GM18907 (cell line): ENCODE data around the gene FMR1NB.
A peak's percentile ranks its signal among the peaks of the same experiment; 100 is the strongest.

Experiments
- ATAC-seq: cut with Tn5 transposase; IDR thresholded peaks from one replicate; pipeline ENCODE4 v1.9.1; 2021; ENCODE audit warnings: mild to moderate bottlenecking, moderate library complexity; ENCODE audit not compliant: unreplicated experiment

Gene FMR1NB, protein sequence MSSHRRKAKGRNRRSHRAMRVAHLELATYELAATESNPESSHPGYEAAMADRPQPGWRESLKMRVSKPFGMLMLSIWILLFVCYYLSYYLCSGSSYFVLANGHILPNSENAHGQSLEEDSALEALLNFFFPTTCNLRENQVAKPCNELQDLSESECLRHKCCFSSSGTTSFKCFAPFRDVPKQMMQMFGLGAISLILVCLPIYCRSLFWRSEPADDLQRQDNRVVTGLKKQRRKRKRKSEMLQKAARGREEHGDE

DNA sequence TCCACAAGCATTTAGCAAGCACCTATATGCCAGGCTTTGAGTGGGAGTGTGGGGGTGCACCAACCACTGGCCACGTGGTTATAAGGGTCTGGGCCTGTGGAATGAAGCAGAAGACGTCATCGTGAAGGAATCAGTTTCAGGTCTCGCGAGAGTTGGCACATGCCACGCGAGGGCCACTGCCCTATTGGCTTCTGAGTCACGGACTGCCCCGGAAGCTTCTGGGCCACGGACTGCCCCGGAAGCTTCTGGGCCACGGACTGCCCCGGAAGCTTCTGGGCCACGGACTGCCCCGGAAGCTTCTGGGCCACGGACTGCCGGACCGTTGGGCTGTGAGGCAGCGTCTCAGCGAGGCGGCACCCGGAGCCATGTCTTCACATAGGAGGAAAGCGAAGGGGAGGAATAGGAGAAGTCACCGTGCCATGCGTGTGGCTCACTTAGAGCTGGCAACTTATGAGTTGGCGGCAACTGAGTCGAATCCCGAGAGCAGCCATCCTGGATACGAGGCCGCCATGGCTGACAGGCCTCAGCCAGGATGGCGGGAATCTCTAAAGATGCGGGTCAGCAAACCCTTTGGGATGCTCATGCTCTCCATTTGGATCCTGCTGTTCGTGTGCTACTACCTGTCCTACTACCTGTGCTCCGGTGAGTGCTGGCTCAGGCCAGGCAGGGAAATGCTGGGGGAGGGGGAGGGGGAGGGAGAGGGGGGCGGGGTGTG, at the start of gene FMR1NB:
FMR1NB (plus strand) TSS at position 300 of the 715 bp plus-strand sequence; CDS start at position 366, 66 bp downstream.
- ATAC-seq: no peak

DNA sequence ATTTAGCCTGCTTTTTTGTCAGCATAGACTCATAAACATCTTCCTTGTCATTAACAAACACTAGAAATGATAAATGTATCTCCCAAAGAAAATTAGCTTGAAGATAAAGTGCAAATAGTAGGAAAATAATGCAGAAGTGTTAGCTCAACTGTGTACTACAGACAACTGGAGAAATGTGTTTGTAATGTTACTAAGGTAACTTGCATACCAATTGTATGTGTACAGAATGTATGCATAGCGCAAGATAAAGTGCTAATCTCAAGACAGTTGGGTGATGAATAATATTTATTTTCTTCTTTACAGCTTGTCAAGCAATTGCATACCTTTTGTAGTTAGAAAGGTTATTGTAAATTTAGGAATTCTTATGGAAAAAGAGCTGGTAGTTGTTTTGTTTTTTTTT, 47.3 kb upstream of the FMR1NB start:
- ATAC-seq: no peak

DNA sequence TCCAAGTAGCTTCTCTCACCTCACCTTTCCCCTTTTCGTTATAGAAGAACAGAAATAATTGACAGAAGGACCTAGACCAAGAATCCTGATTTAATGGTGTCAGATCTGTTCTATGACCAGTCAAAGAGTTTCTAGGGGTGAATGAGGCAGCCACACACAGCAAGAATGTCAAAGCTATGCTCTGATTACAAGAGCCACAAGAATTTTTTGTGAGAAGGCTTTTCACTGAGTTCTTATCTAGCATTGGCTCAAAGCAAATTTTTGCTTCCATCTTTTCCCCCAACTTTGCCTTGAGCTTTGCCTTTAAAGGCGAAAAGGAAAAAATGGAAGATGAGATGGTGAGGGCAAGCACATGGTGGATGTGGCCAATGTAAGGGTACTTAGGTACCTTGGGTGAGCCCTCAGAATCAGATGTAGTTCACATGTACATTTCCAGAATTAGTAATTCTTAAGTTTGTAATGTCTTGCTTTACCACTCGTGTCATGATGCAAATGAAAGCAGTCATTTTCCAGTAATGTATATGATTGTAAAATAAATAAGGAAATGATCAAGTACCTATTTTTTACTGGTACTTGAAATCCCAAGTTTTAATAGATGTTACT, 45.9 kb upstream of the FMR1NB start:
- no peak for ATAC-seq

DNA sequence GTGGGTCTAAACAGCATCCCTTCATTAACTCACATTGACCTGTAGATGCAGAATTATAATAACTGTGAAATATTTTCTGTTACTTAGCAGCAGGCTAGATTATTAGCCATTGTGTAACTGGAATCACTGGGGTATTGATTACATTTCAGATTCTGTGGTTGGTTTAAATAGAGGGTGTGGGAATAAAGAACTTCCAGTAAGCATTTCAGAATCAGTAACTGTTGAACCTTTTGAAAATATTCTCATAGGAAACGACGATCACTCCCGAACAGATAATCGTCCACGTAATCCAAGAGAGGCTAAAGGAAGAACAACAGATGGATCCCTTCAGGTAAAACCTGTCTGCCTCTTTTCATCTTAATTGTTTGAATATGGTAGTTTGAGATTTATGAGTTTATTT, 35.9 kb upstream of the FMR1NB start:
- ATAC-seq: no peak

DNA sequence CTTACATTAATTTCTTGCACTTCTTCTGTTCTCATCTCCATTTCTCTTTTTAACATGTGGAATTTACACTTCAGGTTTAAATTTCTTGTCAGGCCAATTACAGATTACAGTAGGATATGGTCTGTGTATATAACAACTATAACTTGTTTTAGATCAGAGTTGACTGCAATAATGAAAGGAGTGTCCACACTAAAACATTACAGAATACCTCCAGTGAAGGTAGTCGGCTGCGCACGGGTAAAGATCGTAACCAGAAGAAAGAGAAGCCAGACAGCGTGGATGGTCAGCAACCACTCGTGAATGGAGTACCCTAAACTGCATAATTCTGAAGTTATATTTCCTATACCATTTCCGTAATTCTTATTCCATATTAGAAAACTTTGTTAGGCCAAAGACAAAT, 32.6 kb upstream of the FMR1NB start:
- ATAC-seq: no peak

DNA sequence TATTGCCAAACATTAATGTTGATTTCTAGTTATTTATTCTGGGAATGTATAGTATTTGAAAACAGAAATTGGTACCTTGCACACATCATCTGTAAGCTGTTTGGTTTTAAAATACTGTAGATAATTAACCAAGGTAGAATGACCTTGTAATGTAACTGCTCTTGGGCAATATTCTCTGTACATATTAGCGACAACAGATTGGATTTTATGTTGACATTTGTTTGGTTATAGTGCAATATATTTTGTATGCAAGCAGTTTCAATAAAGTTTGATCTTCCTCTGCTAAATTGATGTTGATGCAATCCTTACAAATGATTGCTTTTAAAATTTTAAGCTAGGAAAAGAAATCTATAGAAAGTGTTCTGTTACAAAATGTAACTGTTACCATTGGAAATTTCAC, 30.8 kb upstream of the FMR1NB start:
- no peak for ATAC-seq

DNA sequence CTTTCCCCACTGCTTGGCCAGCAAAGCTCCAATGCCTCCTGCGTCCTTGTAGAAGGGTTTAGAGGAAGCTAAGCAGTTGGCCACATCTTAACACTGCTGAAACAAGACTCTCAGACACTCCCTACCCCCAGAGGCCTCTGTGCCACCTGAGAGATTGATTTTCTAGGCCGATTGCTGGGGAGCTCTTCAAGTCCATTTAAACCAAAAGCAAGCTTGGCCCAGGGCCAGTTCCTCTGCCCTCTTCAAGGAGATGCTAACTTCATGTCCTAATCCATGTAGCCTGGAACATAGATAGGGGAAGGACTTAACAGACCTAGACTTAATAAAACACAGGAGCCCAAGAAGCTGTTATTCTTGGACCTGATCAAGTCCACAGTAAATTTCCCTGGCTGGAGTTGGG, 27.2 kb upstream of the FMR1NB start:
- no peak for ATAC-seq

DNA sequence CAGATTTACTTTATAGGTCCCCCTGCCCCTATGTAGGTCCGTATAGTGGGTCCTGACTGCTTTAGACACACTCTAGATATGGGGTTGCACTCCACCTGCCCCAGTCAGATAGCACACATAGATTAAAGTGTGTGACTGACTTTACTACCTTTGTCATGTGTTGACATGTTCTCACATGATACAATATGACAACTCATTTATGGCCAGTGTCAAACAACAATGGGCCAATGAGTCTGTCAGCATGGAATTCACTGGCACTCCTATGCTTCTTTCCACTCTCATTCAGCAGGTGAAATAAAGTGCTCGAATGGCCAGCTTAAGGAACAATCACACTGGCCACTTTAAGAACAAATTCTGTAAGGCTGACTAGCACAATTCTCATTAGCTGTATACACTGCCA, 23.8 kb upstream of the FMR1NB start:
- no peak for ATAC-seq

DNA sequence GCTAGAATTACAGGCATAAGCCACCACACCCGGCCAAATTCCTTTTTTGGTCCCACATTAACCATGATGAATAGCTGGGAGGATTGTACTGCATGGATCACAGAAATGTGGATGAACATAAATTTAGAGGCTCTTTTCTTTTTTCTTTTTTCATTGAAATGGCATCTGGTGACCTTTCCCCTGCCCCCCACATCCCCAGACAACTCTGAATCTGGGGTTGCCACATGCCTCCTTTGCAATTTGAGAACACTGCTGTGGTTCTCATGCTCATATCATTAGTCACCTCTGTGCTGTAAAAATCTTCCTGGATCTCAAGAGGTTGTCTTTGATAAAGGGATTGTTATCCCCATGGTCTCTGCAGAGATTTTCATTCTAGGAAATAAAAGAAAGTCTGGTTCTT, 22.8 kb upstream of the FMR1NB start:
- no peak for ATAC-seq

DNA sequence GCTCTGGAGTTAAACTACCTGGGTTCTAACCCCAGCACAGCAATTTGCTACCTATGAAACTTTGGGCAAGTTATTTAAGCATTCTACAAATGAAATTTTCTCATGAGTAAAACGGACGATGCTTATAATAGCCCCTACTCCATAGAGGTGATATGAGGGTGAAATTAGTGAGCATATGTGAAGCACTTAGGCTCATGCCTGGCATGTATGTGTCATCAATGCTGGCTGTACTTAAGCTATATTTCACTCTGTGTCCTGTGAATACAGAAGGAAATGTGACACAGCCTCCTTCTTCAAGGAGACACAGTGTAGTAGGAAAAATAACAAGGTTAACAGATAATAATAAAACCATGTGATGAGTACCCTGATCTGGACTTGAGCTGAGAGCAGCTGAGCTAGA, 20.4 kb upstream of the FMR1NB start:
- no peak for ATAC-seq

DNA sequence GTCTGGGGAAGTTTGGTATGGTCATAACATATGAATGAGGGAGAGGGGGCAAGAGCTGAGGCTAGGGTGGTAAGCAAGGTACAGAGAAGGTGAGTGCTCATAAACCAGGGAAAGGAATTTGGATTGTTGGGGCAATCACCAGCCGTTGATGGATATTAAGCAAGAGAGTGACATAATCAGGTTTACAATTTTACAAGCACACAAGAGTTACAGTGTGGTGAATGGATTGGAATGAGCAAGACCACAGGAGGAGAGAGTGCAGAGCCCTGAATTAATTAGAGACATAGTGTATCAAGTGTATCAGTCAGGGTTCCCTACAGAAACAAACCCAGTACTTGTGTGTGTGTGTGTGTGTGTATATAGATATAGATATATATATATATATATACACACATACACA, 18.7 kb upstream of the FMR1NB start:
- ATAC-seq: no peak

DNA sequence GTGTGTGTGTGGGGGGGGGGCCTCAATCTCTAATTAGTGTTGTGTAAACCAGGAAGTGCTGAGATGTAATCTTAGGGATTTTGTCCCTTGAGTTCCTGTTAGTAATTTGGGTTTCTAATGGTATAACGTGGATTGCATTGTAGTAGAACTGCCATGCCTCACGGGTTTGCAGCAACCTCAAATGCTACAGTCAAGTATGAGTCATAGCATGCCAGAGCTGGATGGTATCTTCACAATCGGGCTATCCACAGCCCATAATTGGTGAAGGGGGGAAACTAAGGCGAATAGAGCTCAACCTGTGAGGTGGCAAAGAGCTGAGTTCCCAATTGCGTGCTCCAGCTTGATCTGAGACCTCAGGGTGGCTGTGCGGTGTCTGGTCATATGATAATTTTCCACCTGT, 2.2 kb upstream of the FMR1NB start:
- ATAC-seq: no peak

DNA sequence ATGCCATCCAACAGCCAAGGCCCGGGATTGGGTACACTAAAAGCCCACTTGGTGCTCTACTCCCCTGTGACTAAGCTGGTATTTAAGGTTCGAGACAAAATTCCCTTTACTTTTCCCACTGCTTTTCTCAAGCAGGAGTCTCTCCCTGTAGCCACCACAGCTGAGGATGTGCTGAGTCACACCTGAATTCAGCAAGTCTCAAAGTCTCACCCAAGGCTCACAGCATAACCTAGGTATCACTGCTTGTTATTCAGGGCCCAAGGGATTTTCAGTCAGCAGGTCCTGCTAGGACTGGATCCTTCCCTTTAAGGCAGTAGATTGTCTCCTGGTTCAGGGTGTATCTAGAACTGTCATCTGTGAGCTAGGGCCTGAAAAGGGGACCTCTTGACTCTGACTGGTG, 39.2 kb downstream of the FMR1NB start:
- no peak for ATAC-seq

DNA sequence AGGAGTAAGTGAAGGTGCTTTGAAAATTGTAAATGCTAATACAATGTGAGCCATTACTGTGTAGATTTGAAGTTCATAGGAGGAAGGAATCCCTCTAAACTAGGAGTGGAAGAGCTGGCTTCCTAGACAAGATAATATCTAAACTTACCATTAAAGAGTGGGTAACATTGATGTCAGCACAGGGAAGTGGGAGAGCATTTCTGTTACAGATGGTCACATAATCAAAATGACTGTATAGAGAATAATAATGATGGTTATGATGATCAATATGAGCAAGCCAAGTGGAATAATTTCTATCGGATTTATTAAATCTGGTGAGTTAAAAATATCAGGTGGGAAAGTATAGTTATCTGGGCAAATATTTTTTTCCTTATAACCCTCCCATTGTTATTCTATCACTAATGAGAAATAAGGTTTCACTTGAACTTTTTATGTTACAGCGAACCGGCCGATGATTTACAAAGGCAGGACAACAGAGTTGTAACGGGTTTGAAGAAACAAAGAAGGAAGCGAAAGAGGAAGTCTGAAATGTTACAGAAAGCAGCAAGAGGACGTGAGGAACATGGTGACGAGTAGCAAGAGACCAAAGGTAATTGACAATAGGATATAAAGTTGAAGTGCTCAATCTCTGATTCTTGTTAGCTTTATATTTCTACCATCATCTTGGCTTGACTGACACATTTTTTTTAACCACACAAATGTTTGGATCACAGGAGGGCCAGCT, 43.5 kb downstream of the FMR1NB start:
- ATAC-seq: peak; percentile 91

DNA sequence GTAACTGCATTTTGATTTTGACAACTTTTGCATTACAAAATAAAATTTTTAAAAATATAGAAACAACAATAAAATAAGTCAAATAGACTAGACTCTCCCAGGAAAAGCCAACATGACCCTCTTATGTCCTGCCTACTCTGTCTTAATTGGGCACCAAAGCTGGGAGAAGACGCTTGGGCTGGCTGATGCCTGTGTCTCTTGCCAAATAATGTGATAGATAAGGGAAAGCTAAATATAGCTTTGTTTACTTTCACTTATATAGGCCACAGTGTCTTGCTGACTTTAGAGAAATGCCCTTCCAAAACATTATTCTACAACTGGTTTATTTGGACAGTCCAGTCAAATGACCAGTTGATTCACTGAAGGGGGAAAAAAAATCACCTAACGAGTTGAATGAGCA, 54.2 kb downstream of the FMR1NB start:
- no peak for ATAC-seq

DNA sequence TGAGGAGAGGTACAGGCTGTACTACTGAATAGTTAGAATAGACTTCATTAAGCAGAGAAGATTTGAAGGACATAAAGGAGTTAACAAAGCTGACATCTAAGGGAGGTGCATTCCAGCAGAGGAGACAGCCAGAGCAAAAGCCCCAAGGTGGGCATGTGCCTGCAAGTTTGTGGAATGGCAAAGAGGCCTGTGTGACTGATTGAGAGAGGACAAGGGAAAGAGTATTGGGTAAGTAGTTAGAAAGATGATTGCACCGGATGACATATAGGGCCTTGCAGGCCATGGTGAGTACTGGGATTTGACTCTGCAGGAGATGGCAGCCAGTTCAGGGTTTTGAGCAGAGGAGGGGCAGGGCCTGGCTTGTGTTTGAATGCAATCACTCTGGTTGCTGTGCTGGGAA, 55.9 kb downstream of the FMR1NB start:
- no peak for ATAC-seq

DNA sequence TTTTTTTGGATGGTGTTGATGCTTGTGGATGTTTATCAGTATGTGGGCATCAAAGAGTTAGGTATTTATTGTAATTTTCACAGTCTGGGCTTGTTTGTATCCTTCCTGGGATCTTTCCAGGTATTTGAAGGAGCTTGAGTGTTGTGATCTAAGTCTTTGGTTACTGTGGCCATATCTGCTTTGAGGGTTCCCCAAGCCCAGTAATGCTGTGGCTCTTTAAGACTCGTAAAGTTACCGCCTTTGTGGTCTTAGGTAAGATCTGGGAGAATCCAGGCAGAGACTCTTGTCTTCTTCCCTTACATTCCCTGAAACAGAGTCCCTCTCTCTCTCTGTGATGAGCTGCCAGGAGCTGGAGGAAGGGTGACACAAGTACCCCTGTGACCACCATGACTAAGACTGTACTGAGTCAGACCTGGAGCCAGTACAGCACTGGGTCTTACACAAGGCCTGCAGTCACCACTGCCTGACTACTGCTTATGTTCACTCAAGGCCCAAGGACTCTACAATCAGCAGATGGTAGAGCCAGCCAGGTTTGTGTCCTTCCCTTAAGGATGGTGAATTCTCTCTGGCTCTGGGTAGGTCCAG, 62.2 kb downstream of the FMR1NB start:
- ATAC-seq: no peak

DNA sequence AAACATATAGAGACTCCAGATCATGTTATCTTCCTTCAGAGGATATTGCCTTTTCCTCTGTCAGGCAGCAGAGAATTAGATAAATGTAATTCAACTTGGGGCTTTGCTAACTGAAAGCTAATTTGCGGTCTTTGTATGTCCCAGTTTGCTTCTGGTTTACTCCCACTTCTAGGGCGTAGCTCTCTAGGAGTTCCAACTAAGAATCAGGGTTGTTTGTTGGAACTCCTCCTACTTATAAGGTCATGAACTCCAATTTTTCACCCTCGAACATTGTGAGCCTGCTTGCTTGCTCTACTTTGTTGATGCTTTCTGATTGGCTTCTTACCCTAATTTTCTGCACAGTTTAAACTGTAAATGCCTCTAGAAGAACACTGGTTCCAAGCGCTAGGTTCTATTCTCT, 66.1 kb downstream of the FMR1NB start:
- ATAC-seq: no peak

DNA sequence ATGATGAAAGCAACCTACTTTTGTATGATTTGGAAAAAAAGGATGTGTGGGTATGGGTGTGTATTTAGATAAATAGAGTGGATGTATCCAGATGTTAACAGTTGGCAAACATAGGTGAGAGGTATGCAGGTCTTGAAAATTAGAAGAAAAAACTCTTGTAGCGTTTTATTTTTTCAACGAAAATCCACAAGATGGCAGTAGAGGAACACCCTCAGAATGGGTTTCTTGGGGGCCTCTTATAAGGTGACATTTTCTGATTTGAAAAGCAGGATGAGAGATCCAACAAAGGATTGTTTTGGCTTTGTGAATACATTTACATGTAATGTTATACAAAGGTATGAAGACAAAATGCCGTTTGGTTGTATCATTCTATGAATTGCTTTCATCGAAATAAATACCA, 68.3 kb downstream of the FMR1NB start:
- ATAC-seq: peak; percentile 62

DNA sequence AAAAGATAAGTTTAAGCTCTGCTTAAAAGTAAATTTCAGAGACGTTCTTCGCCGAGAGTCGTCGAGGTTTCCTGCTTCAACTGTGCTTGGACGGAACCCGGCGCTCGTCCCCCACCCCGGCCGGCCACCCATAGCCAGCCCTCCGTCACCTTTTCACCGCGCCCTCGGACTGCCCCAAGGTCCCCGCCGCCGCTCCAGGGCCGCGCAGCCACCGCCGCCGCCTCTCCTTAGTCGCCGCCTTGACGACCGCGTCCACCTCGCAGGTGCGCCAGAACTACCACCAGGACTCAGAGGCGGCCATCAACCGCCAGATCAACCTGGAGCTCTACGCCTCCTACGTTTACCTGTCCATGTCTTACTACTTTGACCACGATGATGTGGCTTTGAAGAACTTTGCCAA, 70.8 kb downstream of the FMR1NB start:
- ATAC-seq: no peak

DNA sequence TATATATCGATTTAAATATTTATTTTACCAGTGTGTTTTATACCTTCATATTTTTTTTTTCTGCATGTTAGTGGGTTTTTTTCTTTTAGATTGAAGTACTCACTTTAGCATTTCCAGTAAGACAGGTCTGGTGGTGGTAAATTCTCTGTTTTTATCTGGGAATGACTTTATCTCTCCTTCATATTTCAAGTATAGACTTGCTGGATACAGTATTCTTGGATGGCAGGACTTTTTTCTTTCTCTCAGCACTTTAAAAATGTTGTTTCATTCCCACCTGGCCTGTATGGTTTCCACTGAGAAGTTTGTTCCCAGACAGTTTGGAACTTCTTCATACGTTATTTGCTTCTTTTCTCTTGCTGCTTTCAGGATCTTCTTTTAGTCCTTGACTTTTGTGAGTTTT, 86.1 kb downstream of the FMR1NB start:
- ATAC-seq: no peak
